Muscle layer of colon (tissue), 2 donors: ENCODE data around the gene PPP1R1C.

Experiments
- H3K27ac ChIP-seq: one replicate; pipeline ENCODE4 v1.7.0; 2013; ENCODE audit warnings: low read depth, mild to moderate bottlenecking, low read length, moderate library complexity
- H3K27me3 ChIP-seq, 2 donors: one replicate each; pipeline ENCODE4 v1.7.0; 2013; ENCODE audit warnings: low read length in 2 of 2, mild to moderate bottlenecking in 2 of 2; ENCODE audit not compliant: insufficient read depth in 2 of 2, control insufficient read depth in 1 of 2
- H3K36me3 ChIP-seq: one replicate; pipeline ENCODE4 v1.7.0; 2013; ENCODE audit warnings: mild to moderate bottlenecking, low read length; ENCODE audit not compliant: insufficient read depth
- H3K4me1 ChIP-seq: one replicate; pipeline ENCODE4 v1.7.0; 2013; ENCODE audit warnings: mild to moderate bottlenecking, low read length; ENCODE audit not compliant: insufficient read depth
- H3K4me3 ChIP-seq, 2 donors: one replicate each; pipeline ENCODE4 v1.7.0; 2013; ENCODE audit warnings: low read length in 2 of 2, low read depth in 1 of 2, mild to moderate bottlenecking in 1 of 2, moderate library complexity in 1 of 2
- H3K9ac ChIP-seq: one replicate; pipeline ENCODE4 v1.7.0; 2013; ENCODE audit warnings: low read length
- H3K9me3 ChIP-seq: one replicate; pipeline ENCODE4 v1.7.0; 2013; ENCODE audit warnings: mild to moderate bottlenecking, low read length
- donor health status: abdominal sarcoma.
- donor health status: Adenocarcinoma of cecum.

PPP1R1C gene

GRCh38 chr2:182097571-182098164 is 112.0 kb downstream of the PPP1R1C start:
- H3K4me3 ChIP-seq: no peak overlapping the region
- no peaks in the 10 kb centered on the region for H3K36me3 ChIP-seq
- H3K9me3 ChIP-seq: no peaks in the 10 kb centered on the region
- no peak overlapping the region for H3K9ac ChIP-seq
- H3K27me3 ChIP-seq: no peaks in the 10 kb centered on the region
- no peak overlapping the region for H3K27ac ChIP-seq
- no peaks in the 10 kb centered on the region for H3K4me1 ChIP-seq

DNA sequence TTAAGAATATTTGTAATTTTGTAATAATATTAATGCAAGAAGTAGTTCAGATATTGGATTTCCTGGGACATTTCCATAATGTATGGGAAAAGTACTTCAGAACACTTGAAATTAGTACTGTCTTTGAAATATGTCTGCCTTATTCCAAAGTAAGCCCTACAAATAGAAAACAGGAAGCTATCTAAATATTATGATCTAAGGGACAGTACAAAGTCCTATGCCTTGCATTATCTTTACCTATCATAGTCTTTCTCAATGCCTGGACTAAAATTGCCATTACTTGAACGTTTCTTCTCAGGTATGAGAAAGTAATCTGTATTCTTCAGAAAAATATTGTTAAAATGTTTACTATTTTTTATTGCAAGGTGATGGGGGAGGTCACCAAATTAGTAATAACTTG is 113.0 kb downstream of the PPP1R1C start:
- no peaks in the 10 kb centered on the region for H3K9me3 ChIP-seq
- no peaks in the 10 kb centered on the region for H3K36me3 ChIP-seq
- H3K4me3 ChIP-seq: no peak overlapping the region
- no peak overlapping the region for H3K27ac ChIP-seq
- no peak overlapping the region for H3K9ac ChIP-seq
- H3K4me1 ChIP-seq: no peaks in the 10 kb centered on the region
- no peaks in the 10 kb centered on the region for H3K27me3 ChIP-seq

DNA sequence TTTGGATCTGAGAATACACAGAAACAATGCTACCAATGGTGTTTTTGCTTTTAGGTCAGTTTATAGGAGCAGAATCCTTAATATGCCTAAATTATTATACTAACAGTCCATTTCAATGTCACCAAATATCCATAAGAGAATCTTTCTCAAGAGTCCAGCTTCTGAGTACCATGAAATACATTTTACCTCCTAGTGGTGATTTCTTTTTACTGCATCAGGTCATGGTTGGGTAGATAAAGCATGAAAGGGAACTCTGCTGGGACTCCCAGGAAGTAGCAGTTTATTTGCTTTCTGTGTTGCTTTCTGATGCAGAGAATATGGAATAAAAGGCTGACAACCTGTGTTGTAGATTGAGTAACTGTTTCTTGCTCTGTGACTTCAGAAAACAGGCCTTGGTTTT is 115.6 kb downstream of the PPP1R1C start:
- H3K9ac ChIP-seq: no peak overlapping the region
- no peaks in the 10 kb centered on the region for H3K27me3 ChIP-seq
- no peaks in the 10 kb centered on the region for H3K36me3 ChIP-seq
- no peak overlapping the region for H3K4me3 ChIP-seq
- no peaks in the 10 kb centered on the region for H3K9me3 ChIP-seq
- no peaks in the 10 kb centered on the region for H3K4me1 ChIP-seq
- no peak overlapping the region for H3K27ac ChIP-seq

- Histone ChIP-seq H3K9ac (no peak overlapping the region), H3K4me3 (no peak overlapping the region), H3K4me1 (no peaks in the 10 kb centered on the region), H3K36me3 (no peaks in the 10 kb centered on the region), H3K27ac (no peak overlapping the region), H3K9me3 (no peaks in the 10 kb centered on the region), H3K27me3 (no peaks in the 10 kb centered on the region)
Observed at GRCh38 chr2:182103526-182103925, 117.9 kb downstream of the PPP1R1C start.

- no peaks in the 10 kb centered on the region for H3K36me3 ChIP-seq
- H3K4me3 ChIP-seq: no peak overlapping the region
- no peak overlapping the region for H3K9ac ChIP-seq
- no peaks in the 10 kb centered on the region for H3K4me1 ChIP-seq
- no peaks in the 10 kb centered on the region for H3K9me3 ChIP-seq
- H3K27me3 ChIP-seq: no peaks in the 10 kb centered on the region
- no peak overlapping the region for H3K27ac ChIP-seq
Observed at GRCh38 chr2:182110347-182110746, 124.7 kb downstream of the PPP1R1C start.

DNA sequence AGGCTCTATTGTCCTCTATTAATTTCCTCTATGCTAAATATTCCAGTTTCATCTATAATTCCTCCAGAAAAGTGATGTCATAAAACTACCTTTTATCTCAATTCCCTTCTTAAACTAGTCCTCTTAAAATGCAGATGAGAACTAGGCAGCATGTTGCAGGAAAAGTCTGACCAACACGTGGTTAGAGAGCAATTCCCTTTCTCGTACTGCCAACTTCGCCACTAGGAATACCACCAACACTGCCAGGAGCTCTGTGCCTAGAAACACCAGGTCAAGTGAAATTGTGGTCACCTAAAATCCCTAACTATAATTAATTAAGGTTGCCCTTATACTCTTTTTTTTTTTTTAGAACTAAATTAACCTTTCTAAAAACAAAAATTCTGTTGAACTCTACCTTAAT is 127.7 kb downstream of the PPP1R1C start:
- H3K9me3 ChIP-seq: no peaks in the 10 kb centered on the region
- no peak overlapping the region for H3K9ac ChIP-seq
- no peak overlapping the region for H3K4me3 ChIP-seq
- no peaks in the 10 kb centered on the region for H3K27me3 ChIP-seq
- H3K27ac ChIP-seq: no peak overlapping the region
- no peaks in the 10 kb centered on the region for H3K4me1 ChIP-seq
- H3K36me3 ChIP-seq: no peaks in the 10 kb centered on the region

DNA sequence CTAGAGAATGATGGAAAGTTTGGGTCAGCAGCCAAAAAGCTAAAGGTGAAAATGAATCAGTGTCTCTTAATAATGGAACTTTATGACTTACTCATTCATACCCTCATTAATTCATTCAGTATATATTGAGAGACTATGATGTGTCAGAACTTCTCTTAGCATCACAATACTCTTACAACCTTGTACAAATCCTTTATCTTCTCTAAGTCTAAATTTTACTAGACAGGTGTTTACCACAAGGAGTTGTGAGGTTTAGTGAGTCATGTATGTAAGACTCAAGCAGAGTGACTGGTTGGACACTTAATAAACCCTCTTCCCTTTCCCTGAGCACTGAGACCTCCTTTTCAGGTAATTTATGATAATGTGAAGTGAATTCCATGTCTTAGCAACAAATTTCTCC is 129.6 kb downstream of the PPP1R1C start:
- Histone ChIP-seq H3K9ac (no peak overlapping the region), H3K36me3 (no peaks in the 10 kb centered on the region), H3K4me3 (no peak overlapping the region), H3K4me1 (no peaks in the 10 kb centered on the region), H3K9me3 (no peaks in the 10 kb centered on the region), H3K27ac (no peak overlapping the region), H3K27me3 (no peaks in the 10 kb centered on the region)

DNA sequence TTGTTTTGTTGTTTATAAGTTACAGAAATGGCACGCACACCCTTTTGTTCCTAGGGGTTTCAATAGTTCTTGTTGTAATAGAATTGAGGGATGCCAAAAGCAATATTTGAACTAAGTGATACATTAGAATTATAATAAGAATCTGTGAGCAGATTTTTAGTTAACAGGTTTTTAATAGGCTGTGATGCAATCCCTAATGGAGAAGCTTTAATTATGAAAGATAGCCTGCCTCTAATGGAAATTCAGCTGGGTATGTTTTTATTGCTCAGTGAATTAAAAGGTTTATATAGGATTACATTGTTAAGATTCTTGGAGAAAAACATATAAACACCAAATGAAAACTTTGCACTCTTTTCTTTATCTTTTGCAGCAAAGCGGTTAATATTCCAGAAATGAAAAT is 131.1 kb downstream of the PPP1R1C start:
- Histone ChIP-seq H3K27ac (no peak overlapping the region), H3K27me3 (no peaks in the 10 kb centered on the region), H3K4me1 (no peaks in the 10 kb centered on the region), H3K9ac (no peak overlapping the region), H3K36me3 (no peaks in the 10 kb centered on the region), H3K9me3 (no peaks in the 10 kb centered on the region), H3K4me3 (no peak overlapping the region)

- Histone ChIP-seq H3K9me3 (no peaks in the 10 kb centered on the region), H3K4me3 (no peak overlapping the region), H3K27ac (no peak overlapping the region), H3K4me1 (no peaks in the 10 kb centered on the region), H3K9ac (no peak overlapping the region), H3K27me3 (no peaks in the 10 kb centered on the region), H3K36me3 (no peaks in the 10 kb centered on the region)
Observed at GRCh38 chr2:182117196-182117595, 131.5 kb downstream of the PPP1R1C start.

DNA sequence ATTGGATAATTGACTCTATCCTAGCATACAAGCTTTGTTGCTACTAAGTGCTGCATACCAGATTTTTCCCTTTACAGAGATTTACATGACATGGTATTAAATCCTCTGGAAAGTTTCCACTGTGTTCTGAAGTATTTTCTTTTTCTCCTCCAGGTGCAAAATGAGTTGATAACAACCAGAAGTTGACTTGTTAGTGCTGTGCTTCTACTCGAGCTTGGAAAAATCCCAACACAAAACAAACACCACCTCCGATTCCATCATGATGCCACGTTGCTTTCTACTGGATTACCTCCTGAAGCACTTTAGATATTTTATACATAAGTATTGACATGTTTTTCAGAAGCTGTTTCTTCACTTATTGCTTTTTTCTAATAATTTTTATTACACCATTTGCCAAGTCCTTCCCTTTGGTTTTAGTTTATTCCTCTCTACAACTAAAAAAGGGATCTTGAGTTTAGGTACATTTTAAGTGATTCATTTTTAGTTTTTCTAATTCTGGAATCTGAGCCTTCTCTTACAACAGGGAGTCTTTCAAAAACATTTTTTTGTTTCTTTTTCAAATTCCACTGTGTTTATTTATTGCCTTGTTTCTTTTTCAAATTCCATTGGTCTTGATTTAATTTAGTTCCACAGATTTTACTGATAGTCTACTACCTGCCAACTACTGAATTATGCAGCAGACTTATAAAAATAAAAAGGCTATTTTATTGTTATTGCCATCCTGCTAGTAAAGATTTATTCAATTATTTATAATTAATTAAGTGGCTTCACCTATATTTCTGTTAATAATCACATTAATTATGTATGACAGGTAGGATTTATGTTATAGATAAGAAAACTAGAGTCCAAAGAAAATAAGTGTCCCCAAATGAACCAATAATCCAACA is 143.4 kb downstream of the PPP1R1C start:
- Histone ChIP-seq H3K36me3 (no peaks in the 10 kb centered on the region), H3K9me3 (no peaks in the 10 kb centered on the region), H3K4me3 (no peak overlapping the region), H3K4me1 (no peaks in the 10 kb centered on the region), H3K27ac (no peak overlapping the region), H3K27me3 (no peaks in the 10 kb centered on the region), H3K9ac (no peak overlapping the region)

DNA sequence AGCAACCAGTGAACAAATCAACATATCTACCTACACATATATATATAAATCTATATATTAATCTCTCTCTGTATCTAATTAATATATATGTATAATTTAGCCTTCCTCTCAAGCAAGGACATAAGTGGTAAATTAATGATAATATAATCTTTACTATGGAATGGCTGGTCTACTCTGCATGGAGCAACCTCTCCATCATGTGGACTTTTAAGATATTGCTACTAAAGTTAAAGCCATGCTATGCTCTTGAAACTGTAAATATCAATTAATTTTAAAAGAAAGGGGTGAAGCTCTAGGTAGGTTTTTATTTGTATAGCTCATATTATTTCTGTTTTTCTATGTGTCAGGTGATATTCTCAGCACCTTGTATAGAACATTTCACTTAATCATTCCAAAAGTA is 147.0 kb downstream of the PPP1R1C start:
- Histone ChIP-seq H3K4me1 (no peaks in the 10 kb centered on the region), H3K27ac (no peak overlapping the region), H3K36me3 (no peaks in the 10 kb centered on the region), H3K4me3 (no peak overlapping the region), H3K9ac (no peak overlapping the region), H3K9me3 (no peaks in the 10 kb centered on the region), H3K27me3 (no peaks in the 10 kb centered on the region)
